Neural progenitor cell (in vitro differentiated cells): ENCODE data around the gene MYCBP2. TPM values are rescaled to one million over a fixed set of nuclear protein-coding genes. Genes with fewer than 3 reads are reported as not detected.

Source experiments
- DNase-seq: peaks from one replicate; pipeline ENCODE4 v3.0.0-alpha.2; 2016; ENCODE audit warnings: low spot score
- H2AFZ ChIP-seq: fragments of 200-600 bp; sonication (generic); replicated peaks from 2 replicates; pipeline ENCODE4 v1.6.1; 2016; ENCODE audit warnings: antibody characterized with exemption
- H3F3A ChIP-seq: fragments of 200-600 bp; sonication (generic); 2 replicates; pipeline ENCODE4 v1.6.1; 2016; ENCODE audit warnings: antibody characterized with exemption, low read depth
- H3K27ac ChIP-seq: fragments of 200-600 bp; sonication (generic); 2 replicates; pipeline ENCODE4 v1.5.1; 2016; ENCODE audit warnings: mild to moderate bottlenecking
- H3K27me3 ChIP-seq: fragments of 200-600 bp; sonication (generic); 2 replicates; pipeline ENCODE4 v1.6.1; 2016; ENCODE audit warnings: mild to moderate bottlenecking, moderate library complexity
- H3K36me3 ChIP-seq: fragments of 200-600 bp; sonication (generic); 2 replicates; pipeline ENCODE4 v1.5.1; 2016
- H3K4me1 ChIP-seq: fragments of 200-600 bp; sonication (generic); 2 replicates; pipeline ENCODE4 v1.6.1; 2016; ENCODE audit warnings: mixed run types
- H3K4me2 ChIP-seq: fragments of 200-600 bp; sonication (generic); 2 replicates; pipeline ENCODE4 v1.6.1; 2016
- H3K4me3 ChIP-seq: fragments of 200-600 bp; sonication (generic); 2 replicates; pipeline ENCODE4 v1.5.1; 2016
- H3K79me2 ChIP-seq: fragments of 200-600 bp; sonication (generic); 2 replicates; pipeline ENCODE4 v1.6.1; 2016; ENCODE audit warnings: low read depth
- H3K9ac ChIP-seq: fragments of 200-600 bp; sonication (generic); 2 replicates; pipeline ENCODE4 v1.6.1; 2016
- H3K9me3 ChIP-seq: fragments of 200-600 bp; sonication (generic); 2 replicates; pipeline ENCODE4 v1.5.1; 2016; ENCODE audit warnings: low read depth
- H4K20me1 ChIP-seq: fragments of 200-600 bp; sonication (generic); 2 replicates; pipeline ENCODE4 v1.6.1; 2016; ENCODE audit warnings: low read depth
- H3K27ac Mint-ChIP-seq: 3 replicates; pipeline ENCODE4 v1.8.0; 2021; ENCODE audit warnings: mixed read lengths
- H3K27me3 Mint-ChIP-seq: 2 replicates; pipeline ENCODE4 v1.8.0; 2022; ENCODE audit warnings: low read depth, mild to moderate bottlenecking, inconsistent platforms, moderate library complexity, mixed read lengths; ENCODE audit not compliant: insufficient read depth
- H3K36me3 Mint-ChIP-seq: 3 replicates; pipeline ENCODE4 v1.8.0; 2021; ENCODE audit warnings: mixed read lengths
- H3K4me1 Mint-ChIP-seq: 3 replicates; pipeline ENCODE4 v1.8.0; 2021; ENCODE audit warnings: mixed read lengths
- H3K4me3 Mint-ChIP-seq: 3 replicates; pipeline ENCODE4 v1.8.0; 2021; ENCODE audit warnings: mild to moderate bottlenecking, moderate library complexity, mixed read lengths
- H3K9me3 Mint-ChIP-seq: 3 replicates; pipeline ENCODE4 v1.8.0; 2020; ENCODE audit warnings: mixed read lengths
- CTCF ChIP-seq: fragments of 200-600 bp; sonication (generic); IDR thresholded peaks from 2 replicates; pipeline ENCODE4 v1.5.1; 2017; ENCODE audit warnings: antibody characterized with exemption, mild to moderate bottlenecking
- EZH2 ChIP-seq: fragments of 200-600 bp; sonication (generic); IDR thresholded peaks from 2 replicates; pipeline ENCODE4 v1.6.1; 2017; ENCODE audit warnings: antibody characterized with exemption, mild to moderate bottlenecking, moderate library complexity
- EZH2phosphoT487 ChIP-seq: fragments of 200-600 bp; sonication (generic); IDR thresholded peaks from 2 replicates; pipeline ENCODE4 v1.6.1; 2017; ENCODE audit warnings: antibody characterized with exemption
- total RNA-seq: library from RNA; depleted of rRNA; stranded (reverse); fragments of >200 nt; gene quantifications from 2 replicates; pipeline ENCODE4 v1.2.3, GENCODE V29; 2015; ENCODE audit warnings: low replicate concordance

The MYCBP2 gene
- total RNA-seq, 1 donor from 2014 or later, result 37.8 TPM

DNA sequence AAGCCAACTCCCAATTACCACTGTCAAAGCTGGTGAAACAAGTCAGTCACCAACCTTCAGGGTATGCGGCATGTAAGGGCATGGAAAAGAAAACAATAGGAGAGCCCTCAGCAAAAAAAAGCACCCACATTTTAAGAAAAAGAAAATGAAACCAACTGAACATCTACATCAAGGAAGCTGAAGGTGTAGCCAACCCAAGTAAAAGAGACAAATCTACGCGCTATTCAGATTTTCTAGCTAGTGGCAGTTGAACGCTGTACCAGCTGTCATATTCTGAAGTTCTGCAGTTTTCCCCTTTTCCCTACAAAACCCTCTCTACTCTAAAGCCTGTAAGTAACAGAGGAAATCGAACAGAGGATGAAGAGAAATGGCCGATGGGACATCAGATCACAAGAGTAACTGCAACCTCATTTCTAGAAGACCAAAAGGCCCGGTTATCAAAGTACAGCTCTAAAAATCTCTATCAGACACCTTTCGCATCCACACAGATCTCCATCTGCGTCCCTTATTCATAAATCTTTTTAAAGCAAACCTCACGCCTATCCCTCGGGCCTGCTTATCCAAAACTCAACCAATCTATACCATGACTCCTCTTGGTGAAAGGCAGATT lies 1.4 kb downstream of the MYCBP2 start:
- no peaks in the 10 kb centered on the region for H3K9me3 ChIP-seq
- peaks cover 23% of the 10 kb centered on the region for H3K4me1 ChIP-seq
- H3K4me1 Mint-ChIP-seq, result peaks cover 39% of the 10 kb centered on the region
- no peak overlapping the region for H3K27ac ChIP-seq
- H3K9ac ChIP-seq, result no peak overlapping the region
- no peak overlapping the region for H3K27ac Mint-ChIP-seq
- H3K4me2 ChIP-seq, result peak overlapping the region; percentile 92
- peaks cover 3% of the 10 kb centered on the region for H3K27me3 Mint-ChIP-seq
- no peaks in the 10 kb centered on the region for H3K36me3 ChIP-seq
- H3K4me3 ChIP-seq, result peak overlapping the region; percentile 82
- no peak for DNase-seq
- H3K36me3 Mint-ChIP-seq, result no peaks in the 10 kb centered on the region
- peaks cover 24% of the 10 kb centered on the region for H3K27me3 ChIP-seq
- TF ChIP-seq EZH2, result no peak
- no peak for TF ChIP-seq EZH2phosphoT487
- H3F3A ChIP-seq, result peaks cover 16% of the 10 kb centered on the region
- H3K79me2 ChIP-seq, result peaks cover 61% of the 10 kb centered on the region
- no peaks in the 10 kb centered on the region for H3K9me3 Mint-ChIP-seq
- peak overlapping the region; percentile 97 for H3K4me3 Mint-ChIP-seq
- no peak overlapping the region for H2AFZ ChIP-seq
- peaks cover 44% of the 10 kb centered on the region for H4K20me1 ChIP-seq

DNA sequence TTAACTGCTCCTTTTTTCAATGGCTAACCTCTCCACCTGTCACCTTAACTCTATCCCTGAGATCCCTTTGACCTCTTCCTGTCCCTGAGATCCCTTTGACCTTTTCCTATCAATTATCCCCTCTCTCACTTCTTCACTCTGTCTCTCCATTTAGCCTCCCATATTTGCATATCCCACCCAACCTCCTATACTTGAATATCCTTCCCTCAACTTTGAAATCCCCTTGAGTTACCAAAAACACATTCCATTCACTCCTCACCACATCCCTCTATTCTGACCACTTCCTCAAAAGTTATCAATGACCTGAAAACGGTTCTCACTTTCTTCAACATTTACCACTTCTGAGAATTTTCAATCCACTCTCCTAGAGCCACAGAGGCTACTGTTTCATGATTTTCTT lies 3.0 kb downstream of the MYCBP2 start:
- Histone ChIP-seq H3K4me1 (peaks cover 18% of the 10 kb centered on the region), H3K36me3 (no peaks in the 10 kb centered on the region), H3K9me3 (no peaks in the 10 kb centered on the region), H4K20me1 (peaks cover 52% of the 10 kb centered on the region), H3F3A (peaks cover 3% of the 10 kb centered on the region), H3K4me3 (no peak overlapping the region), H2AFZ (no peak overlapping the region), H3K27me3 (peaks cover 24% of the 10 kb centered on the region), H3K9ac (no peak overlapping the region), H3K27ac (no peak overlapping the region), H3K79me2 (peaks cover 77% of the 10 kb centered on the region), H3K4me2 (no peak overlapping the region)
- no peaks in the 10 kb centered on the region for H3K36me3 Mint-ChIP-seq
- no peaks in the 10 kb centered on the region for H3K9me3 Mint-ChIP-seq
- TF ChIP-seq EZH2phosphoT487, result no peak
- no peak for TF ChIP-seq EZH2
- no peak for TF ChIP-seq CTCF
- peaks cover 38% of the 10 kb centered on the region for H3K4me1 Mint-ChIP-seq
- no peak for DNase-seq
- H3K27me3 Mint-ChIP-seq, result peaks cover 3% of the 10 kb centered on the region
- H3K27ac Mint-ChIP-seq, result no peak overlapping the region
- no peak overlapping the region for H3K4me3 Mint-ChIP-seq

DNA sequence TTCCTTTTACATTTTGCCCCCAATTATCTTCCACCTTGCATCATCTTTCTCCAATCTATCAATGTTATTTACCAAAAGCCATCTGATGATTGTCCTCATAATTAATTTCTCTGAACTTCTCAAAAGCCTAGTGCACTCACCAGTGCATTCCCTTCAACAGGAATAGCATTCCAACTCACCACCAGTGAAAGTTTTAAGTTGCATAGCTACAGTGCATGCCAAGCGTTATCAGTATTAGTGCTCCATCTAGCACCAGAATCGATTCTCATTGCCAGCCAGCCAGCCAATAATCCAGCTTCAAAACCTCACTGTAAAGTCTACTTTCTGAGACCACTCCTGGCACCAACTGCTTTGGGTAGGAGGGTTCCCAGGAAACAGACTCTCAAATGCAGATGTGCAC lies 7.4 kb downstream of the MYCBP2 start:
- Histone ChIP-seq H3K79me2 (peaks cover 98% of the 10 kb centered on the region), H3K27me3 (no peaks in the 10 kb centered on the region), H3K9ac (no peak overlapping the region), H4K20me1 (peaks cover 38% of the 10 kb centered on the region), H2AFZ (no peak overlapping the region), H3K4me1 (peaks cover 5% of the 10 kb centered on the region), H3K9me3 (no peaks in the 10 kb centered on the region), H3K36me3 (no peaks in the 10 kb centered on the region), H3K27ac (no peak overlapping the region), H3K4me3 (no peak overlapping the region), H3K4me2 (no peak overlapping the region), H3F3A (no peaks in the 10 kb centered on the region)
- Mint-ChIP-seq H3K27ac (no peak overlapping the region), H3K9me3 (no peaks in the 10 kb centered on the region), H3K36me3 (no peaks in the 10 kb centered on the region), H3K4me3 (no peak overlapping the region), H3K4me1 (peaks cover 7% of the 10 kb centered on the region), H3K27me3 (no peaks in the 10 kb centered on the region)
- TF ChIP-seq CTCF, result no peak
- DNase-seq, result no peak

- TF ChIP-seq CTCF (no peak), EZH2phosphoT487 (no peak), EZH2 (no peak)
- Mint-ChIP-seq H3K4me1 (peaks cover under 1% of the 10 kb centered on the region), H3K9me3 (no peaks in the 10 kb centered on the region), H3K27me3 (no peaks in the 10 kb centered on the region), H3K36me3 (no peaks in the 10 kb centered on the region), H3K27ac (no peak overlapping the region), H3K4me3 (no peak overlapping the region)
- Histone ChIP-seq H2AFZ (no peak overlapping the region), H3K36me3 (no peaks in the 10 kb centered on the region), H3F3A (no peaks in the 10 kb centered on the region), H3K27ac (no peak overlapping the region), H3K27me3 (no peaks in the 10 kb centered on the region), H3K9ac (no peak overlapping the region), H3K4me3 (no peak overlapping the region), H3K79me2 (peaks cover 98% of the 10 kb centered on the region), H3K4me1 (peaks cover 5% of the 10 kb centered on the region), H3K4me2 (no peak overlapping the region), H4K20me1 (peaks cover 30% of the 10 kb centered on the region), H3K9me3 (no peaks in the 10 kb centered on the region)
- DNase-seq, result no peak
These were observed 8.2 kb downstream of the MYCBP2 start for GRCh38 chr13:77318741-77319140.
